Cardiac muscle cell (in vitro differentiated cells and primary cell): Measurements from ENCODE around the gene ITPRIP. TPM values are rescaled to one million over a fixed set of nuclear protein-coding genes. Genes with fewer than 3 reads are reported as not detected.

Experiments
- DNase-seq, 2 donors: peaks; one replicate each; pipeline versions ENCODE4 v3.0.0 to v3.0.0-alpha.2; 2010 to 2017; ENCODE audit warnings: low read depth in 1 of 2, low spot score in 1 of 2
- H3K27ac ChIP-seq: fragments of 200-600 bp; sonication (generic); 2 replicates; pipeline ENCODE4 v1.5.1; 2016
- H3K27me3 ChIP-seq: fragments of 200-600 bp; sonication (generic); 2 replicates; pipeline ENCODE4 v1.6.0; 2016; ENCODE audit warnings: control low read depth
- H3K36me3 ChIP-seq: fragments of 200-600 bp; sonication (generic); 2 replicates; pipeline ENCODE4 v1.5.1; 2016; ENCODE audit warnings: control low read depth
- H3K4me1 ChIP-seq: fragments of 200-600 bp; sonication (generic); 2 replicates; pipeline ENCODE4 v1.8.1; 2017; ENCODE audit warnings: low read depth, mild to moderate bottlenecking, mixed run types
- H3K4me3 ChIP-seq: fragments of 200-600 bp; sonication (generic); 2 replicates; pipeline ENCODE4 v1.5.1; 2016; ENCODE audit warnings: mild to moderate bottlenecking
- H3K9me3 ChIP-seq: fragments of 200-600 bp; sonication (generic); 2 replicates; pipeline ENCODE4 v1.5.1; 2017; ENCODE audit warnings: low read depth, mild to moderate bottlenecking, control low read depth
- polyA plus RNA-seq: library from polyadenylated mRNA; unstranded; fragments of >200 nt; fragmentation: Nextera tagmentation; extraction: Ambion mirVana; gene quantifications from 2 replicates; pipeline ENCODE4 v1.2.1, GENCODE V29; 2016
- total RNA-seq: library from RNA; depleted of rRNA; stranded (reverse); fragments of >200 nt; gene quantifications from 2 replicates; pipeline ENCODE4 v1.2.3, GENCODE V29; 2016
- TF ChIP-seq, protein P1 (sequence below): IDR thresholded peaks from 2 replicates; pipeline ENCODE4 v1.5.1; 2012; ENCODE audit warnings: low read depth, mild to moderate bottlenecking, low read length

ITPRIP gene
- total and polyA plus RNA-seq, 2 experiments from 2014 or later, result 19.0 to 20.1 TPM

DNA sequence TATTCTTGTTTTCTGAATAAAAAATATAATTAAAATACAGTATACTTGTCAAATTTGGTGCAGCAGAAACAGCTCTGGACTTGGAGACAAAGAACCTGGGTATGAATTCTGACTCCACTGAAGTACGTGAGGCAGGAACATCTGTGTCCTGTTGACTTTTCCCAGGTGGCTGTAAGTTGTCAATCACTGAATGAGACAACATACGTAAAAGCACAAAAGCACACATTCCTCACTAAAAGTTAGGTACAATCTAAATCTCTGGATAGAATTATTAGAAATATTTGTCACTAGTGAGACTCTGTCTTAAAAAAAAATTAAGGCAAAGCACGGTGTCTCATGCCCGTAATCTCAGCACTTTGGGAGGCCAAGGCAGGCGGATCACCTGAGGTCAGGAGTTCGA is 33.5 kb upstream of the ITPRIP start:
- Histone ChIP-seq H3K4me1 (no peaks in the 10 kb centered on the region), H3K4me3 (no peak overlapping the region), H3K27ac (no peak overlapping the region), H3K36me3 (no peaks in the 10 kb centered on the region), H3K27me3 (no peaks in the 10 kb centered on the region), H3K9me3 (no peaks in the 10 kb centered on the region)
- no peak for DNase-seq
- TF ChIP-seq, protein P1, sequence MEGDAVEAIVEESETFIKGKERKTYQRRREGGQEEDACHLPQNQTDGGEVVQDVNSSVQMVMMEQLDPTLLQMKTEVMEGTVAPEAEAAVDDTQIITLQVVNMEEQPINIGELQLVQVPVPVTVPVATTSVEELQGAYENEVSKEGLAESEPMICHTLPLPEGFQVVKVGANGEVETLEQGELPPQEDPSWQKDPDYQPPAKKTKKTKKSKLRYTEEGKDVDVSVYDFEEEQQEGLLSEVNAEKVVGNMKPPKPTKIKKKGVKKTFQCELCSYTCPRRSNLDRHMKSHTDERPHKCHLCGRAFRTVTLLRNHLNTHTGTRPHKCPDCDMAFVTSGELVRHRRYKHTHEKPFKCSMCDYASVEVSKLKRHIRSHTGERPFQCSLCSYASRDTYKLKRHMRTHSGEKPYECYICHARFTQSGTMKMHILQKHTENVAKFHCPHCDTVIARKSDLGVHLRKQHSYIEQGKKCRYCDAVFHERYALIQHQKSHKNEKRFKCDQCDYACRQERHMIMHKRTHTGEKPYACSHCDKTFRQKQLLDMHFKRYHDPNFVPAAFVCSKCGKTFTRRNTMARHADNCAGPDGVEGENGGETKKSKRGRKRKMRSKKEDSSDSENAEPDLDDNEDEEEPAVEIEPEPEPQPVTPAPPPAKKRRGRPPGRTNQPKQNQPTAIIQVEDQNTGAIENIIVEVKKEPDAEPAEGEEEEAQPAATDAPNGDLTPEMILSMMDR, result no peak

DNA sequence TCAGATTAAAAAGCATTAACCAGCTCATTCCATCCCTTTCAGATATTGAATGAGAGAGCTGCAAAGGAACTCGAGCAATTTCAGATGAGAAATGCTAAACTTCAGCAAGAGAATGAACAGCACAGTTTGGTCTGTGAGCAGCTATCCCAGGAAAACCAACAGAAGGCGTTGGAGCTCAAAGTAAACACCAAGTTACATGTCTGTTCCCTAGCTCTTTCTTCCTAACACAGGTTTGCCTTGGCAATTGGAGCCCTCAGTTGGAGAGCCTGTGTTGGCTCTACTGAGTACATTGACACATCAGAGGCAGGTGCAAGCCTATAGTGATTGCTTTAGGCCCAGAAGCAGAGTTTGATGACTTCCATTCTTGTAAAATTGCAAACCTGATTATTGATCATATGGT is 30.1 kb upstream of the ITPRIP start:
- TF ChIP-seq, protein P1, result no peak
- no peak overlapping the region for H3K4me3 ChIP-seq
- no peaks in the 10 kb centered on the region for H3K4me1 ChIP-seq
- no peaks in the 10 kb centered on the region for H3K9me3 ChIP-seq
- DNase-seq, result no peak
- no peaks in the 10 kb centered on the region for H3K27me3 ChIP-seq
- H3K27ac ChIP-seq, result no peak overlapping the region
- H3K36me3 ChIP-seq, result no peaks in the 10 kb centered on the region

DNA sequence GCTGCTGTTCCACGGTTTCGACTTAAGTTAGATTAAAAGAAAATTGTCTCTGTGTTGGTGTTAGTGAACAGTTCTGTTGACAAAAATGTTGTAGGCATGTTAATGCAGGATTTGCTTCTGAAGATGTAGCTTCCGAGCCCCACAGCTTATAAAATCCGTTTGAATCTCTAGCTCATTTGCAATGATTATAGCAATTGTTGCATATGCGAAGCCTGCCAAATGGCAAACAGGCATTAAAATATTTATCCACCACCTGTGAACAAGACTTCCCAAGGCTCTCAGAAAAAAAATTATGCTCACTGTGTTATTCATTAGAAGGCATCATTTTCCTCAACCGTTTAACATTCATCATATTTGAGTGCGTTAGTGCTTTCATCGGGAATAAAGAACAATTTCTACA is 29.6 kb upstream of the ITPRIP start:
- DNase-seq, result no peak
- Histone ChIP-seq H3K27me3 (no peaks in the 10 kb centered on the region), H3K4me3 (no peak overlapping the region), H3K4me1 (no peaks in the 10 kb centered on the region), H3K9me3 (no peaks in the 10 kb centered on the region), H3K36me3 (no peaks in the 10 kb centered on the region), H3K27ac (no peak overlapping the region)
- TF ChIP-seq, protein P1, result no peak

DNA sequence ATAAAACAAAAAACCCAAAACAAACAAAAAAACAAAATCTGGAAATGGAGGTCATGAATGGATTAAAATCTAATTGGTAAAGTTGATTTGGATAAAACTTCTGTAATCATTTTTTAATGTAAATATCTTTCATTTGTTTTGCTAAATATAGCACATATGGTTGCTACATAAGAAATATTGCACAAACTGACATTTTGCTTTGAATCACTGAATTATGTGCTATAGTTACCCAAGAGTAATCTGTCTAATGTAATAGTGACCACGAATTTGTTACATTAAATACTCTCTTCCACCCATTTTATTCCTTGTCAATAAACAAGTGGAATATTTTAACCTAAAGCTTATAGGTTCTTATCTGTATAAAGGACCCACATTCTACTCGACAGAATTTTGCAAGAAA is 21.5 kb upstream of the ITPRIP start:
- Histone ChIP-seq H3K4me3 (no peak overlapping the region), H3K27me3 (no peaks in the 10 kb centered on the region), H3K9me3 (no peaks in the 10 kb centered on the region), H3K27ac (no peak overlapping the region), H3K4me1 (no peaks in the 10 kb centered on the region), H3K36me3 (no peaks in the 10 kb centered on the region)
- DNase-seq, result no peak
- TF ChIP-seq, protein P1, result no peak

DNA sequence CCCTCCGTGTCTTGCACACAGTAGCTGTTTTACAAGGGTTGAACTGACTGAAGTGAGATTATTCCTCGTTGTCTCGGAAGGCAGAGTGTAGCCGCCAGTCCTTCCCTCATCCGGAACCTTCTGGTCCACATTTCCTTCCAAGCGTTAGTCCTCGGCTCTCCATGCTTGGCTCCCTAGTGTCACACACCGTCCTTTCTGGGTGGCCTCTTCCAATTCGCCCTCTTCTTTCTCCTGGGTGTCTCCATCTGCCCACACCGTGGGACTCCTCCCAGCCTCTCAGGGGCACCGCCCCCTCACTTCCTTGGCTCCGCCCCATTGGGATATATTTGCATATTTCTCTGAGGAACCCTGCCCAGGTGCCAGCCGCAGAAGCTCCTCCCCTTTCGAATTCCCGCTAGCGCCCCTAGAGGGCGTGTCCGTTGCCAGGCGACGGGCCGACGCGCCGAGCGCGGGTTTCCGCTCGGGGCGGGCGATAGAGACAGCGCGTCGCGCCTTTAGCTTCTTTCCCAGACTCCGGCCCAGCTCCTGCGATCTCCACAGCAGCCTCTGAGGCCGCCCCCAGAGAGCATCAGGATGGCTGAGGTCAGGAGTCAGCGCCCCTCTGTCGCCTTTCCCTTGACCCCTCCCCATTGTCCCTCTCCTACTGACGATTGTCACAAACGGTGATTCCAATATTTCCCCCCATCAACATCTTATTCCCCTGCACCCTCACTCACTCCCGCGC is 15.2 kb upstream of the ITPRIP start, which contains the start of gene CFAP58:
Gene CFAP58 (plus strand): TSS at position 509 of the 724 bp plus-strand sequence. CDS start 65 bp downstream, at position 574.
- Histone ChIP-seq H3K27ac (no peak within 1 kb of the TSS), H3K4me1 (no peaks in the 10 kb centered on the region), H3K27me3 (no peaks in the 10 kb centered on the region), H3K36me3 (no peaks in the 10 kb centered on the region), H3K9me3 (no peaks in the 10 kb centered on the region), H3K4me3 (peak within 1 kb of the TSS; percentile 27)
- TF ChIP-seq, protein P1, result peak; percentile 70
- peak; percentile 93 to 95 for DNase-seq
